Ammon's horn (tissue), 1 donor: Measurements from ENCODE around the gene FAM72B.
A peak's percentile ranks its signal among the peaks of the same experiment; 100 is the strongest.
"Not testable (repeated sequence)": the region's sequence is repeated elsewhere in the genome, so short reads cannot be mapped to it uniquely, and the experiment has no call there.

Experiments
- DNase-seq: peaks from one replicate; pipeline ENCODE4 v3.0.0-alpha.2; 2016; ENCODE audit warnings: low spot score

The FAM72B gene

DNA sequence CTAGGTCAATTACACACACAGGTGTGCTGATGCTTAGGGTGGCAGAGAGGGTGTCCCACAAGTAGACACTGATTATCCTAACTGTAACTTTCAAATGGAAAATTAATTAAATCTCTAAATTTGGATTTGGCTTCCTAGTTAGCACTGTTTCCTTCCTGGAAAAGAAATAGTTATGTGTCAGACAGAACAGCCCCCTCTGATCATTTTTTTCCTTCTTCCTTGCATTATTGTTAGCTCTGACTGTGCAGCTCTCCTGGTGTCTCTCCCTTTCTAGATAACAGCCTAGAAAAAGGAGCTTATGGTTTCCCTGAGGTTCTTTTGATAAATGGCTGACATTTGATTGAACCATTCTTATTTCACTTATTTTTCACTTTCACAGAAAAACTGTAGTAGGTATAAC, 31.4 kb downstream of the FAM72B start:
- DNase-seq = not testable (repeated sequence)

- DNase-seq = not testable (repeated sequence)
Observed at GRCh38 chr1:121151294-121151693, 32.8 kb downstream of the FAM72B start.

DNA sequence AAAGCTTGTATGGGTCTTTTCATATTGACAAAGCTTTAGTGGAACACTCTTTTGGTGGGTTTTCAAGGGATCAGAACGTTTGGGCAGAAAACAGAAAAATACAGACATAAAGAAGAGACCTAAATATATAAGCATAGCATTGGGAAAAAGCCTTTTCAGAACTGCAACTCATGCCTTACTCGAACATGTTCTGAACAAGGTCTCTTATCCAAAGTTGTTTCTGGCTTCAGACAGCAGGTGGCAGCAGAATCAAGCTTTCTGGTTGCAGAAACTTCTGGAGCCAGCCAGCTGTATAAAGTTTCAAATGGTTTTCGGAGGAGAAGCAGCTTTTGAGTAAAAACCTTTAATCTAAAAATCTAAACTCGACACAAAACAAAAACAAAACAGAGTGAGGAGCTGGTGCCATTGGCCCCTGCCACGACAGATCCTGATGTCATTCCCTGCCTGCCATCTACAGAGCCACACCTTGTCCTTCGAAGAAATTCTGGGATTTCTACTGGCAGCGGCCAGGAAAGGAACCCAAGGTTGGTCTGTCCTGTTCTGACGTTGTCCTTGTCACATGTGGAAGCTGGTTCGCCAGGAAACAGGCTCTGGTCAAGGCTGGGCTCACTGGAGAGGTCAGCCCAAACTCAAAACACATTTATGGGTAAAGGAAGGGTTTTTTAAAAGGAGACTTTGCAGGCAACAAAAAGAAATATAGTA, 35.5 kb downstream of the FAM72B start:
- not testable (repeated sequence) for DNase-seq

DNA sequence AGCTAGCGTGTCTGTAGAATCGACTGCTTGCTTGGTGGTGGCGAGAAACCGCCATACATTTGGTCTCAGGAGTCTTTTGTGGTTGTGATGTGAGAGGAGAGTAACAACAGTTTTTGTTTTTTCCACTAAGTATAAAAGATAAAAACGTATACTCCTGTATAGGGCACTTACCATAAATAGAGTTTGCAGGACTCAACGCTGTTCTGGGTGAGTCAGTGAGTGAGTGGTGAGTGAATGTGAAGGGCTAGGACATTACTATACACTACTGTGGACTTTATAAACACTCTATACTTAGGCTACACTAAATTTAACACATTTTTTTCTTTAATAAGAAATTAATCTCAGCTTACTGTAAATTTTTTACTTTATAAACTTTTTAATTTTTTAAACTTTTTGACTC, 43.7 kb downstream of the FAM72B start:
- DNase-seq = not testable (repeated sequence)

GRCh38 chr1:121131494-121131893, 52.6 kb downstream of the FAM72B start:
- not testable (repeated sequence) for DNase-seq

DNA sequence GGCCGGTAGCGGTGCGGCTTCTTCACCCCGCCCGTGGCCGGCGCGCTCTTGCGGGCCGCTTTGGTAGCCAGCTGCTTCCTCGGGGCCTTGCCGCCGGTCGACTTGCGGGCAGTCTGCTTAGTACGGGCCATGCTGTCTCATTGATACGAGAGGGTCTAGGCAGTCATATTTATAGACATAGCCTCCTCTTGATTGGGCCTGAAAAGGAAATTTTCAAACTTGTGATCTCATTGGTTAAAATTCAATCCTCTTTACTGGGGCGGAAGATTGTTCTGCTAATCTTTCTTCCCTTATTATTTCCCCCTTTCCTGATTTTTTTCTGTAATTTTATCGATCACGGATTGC, 65.7 kb downstream of the FAM72B start:
- peak; percentile 0 for DNase-seq
